Measurements from ENCODE around the gene EFNA3. TPM values are rescaled to one million over a fixed set of nuclear protein-coding genes. Genes with fewer than 3 reads are reported as not detected.

Gene EFNA3
- total RNA-seq, 1 experiment from 2014 or later: 7.5 TPM

DNA sequence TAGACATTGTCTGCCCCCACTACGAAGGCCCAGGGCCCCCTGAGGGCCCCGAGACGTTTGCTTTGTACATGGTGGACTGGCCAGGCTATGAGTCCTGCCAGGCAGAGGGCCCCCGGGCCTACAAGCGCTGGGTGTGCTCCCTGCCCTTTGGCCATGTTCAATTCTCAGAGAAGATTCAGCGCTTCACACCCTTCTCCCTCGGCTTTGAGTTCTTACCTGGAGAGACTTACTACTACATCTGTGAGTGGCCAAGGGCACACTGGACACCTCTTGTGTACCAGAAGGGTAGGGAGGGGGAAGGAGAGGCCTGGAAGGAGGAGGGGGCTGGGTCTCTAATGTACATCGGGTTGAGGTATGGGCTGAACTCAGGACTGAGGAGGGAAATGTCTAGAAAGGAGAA lies 11.9 kb upstream of the EFNA3 start:
- no peak for DNase-seq (ENCODE audit: low spot score)

DNA sequence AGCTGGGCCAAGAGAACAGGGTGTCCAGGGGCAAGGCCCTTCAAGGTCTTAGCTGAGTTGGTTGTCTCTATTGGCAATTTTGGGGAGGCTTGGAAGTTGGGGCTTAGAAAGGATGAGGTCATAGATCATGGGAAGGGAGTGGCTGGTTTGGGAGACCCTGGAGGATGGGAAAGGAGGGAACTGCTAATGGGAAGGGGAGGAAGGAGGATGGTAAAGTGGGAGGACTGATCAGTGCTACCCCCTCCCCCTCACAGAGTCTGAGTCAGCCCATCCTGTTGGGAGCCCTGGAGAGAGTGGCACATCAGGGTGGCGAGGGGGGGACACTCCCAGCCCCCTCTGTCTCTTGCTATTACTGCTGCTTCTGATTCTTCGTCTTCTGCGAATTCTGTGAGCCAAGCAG lies 10.0 kb upstream of the EFNA3 start:
- DNase-seq (ENCODE audit: low spot score): no peak

DNA sequence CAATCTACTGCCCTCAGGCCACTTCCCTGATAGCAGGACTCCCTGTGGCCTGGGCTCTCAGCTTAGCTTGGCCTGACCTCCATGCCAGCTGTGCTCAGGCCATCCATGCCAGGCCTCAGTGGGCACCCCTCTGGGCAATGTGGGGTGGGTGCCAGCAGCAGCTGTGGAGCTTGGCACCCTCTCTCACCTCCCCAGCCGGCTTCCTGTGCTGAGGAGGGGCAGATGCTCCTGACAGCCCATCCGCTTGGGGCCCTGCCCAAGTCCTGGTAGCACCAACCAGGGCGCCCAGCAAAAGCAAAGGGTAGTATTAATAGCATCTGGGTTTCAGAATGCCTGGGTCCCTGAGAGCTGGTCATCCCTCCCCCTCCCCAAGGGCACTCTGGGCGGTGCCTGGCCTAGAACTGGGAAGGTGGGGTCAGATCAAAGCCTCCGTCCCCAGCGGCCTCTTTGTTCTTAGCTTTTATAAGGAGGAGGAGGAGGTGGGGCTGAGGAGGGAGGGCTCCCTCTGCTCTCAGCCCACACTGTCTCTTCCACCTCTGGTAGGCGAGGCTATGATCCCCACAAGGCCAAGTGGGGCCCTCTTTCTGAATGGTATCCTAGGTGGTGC lies 9.0 kb upstream of the EFNA3 start:
- DNase-seq (ENCODE audit: low spot score): no peak

DNA sequence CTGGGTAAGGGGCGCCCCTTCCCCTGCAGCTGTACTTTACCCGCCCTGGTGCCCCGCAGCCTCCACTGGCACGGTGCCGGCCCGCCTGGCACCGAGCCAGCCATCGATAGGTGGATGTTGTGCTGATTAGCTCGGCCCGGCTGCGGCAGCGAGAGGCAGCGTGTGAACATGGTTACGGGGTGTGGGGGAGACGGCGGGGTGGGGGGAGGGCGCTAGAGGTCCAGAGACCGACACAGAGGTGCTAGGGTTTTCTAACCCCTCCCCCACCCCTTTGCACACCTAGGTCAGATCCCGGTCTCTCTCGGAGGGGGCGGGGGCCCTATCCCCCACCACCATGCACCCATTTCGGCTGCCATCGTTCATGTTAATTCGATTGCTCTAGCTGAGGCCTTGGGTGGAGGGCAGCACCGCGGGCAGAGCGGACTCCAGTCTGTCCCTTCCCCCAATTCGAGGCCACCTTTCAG lies 8.4 kb upstream of the EFNA3 start:
- DNase-seq (ENCODE audit: low spot score): no peak

DNA sequence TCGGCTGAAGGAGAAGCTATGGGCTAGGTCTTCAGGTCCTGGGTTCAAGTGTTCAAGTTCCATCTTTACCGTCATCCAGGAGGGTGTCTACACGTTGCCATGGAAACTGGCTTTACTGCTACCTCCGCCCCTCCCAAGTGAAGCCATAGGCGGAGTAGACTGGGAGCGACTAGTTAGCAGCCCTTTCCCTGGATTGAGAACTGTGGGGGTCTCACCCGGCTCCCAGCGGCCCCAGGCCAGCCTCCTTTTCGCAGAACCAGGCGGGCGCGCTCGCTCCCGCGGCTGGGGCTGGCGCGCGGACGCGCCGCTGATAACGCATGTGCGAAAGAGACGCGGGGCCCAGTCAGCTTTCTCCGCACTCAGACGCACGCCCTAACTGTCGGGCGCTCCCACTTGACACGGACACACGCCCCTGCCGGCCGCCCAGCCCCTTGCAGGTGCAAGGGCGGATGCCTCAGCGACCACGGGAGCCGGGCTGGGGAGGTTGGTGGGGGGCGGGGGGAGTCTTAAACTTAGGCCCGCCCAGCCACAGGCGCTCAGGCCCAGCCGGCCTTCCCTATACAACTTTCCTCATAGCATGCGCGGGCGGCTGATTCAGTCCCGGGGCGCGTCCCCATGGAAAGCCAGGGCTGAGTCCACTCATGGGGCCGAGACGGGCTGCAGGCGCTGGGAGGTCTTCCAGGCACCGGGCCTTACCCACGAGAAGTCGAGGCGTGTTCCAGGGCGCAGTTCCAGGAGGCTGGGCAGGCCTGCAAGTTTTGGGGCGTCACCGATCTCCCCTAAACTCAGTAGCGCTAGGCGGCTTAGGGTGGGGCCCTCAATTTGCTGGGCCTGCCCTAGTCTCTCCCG lies 7.7 kb upstream of the EFNA3 start:
- no peak for DNase-seq (ENCODE audit: low spot score)

DNA sequence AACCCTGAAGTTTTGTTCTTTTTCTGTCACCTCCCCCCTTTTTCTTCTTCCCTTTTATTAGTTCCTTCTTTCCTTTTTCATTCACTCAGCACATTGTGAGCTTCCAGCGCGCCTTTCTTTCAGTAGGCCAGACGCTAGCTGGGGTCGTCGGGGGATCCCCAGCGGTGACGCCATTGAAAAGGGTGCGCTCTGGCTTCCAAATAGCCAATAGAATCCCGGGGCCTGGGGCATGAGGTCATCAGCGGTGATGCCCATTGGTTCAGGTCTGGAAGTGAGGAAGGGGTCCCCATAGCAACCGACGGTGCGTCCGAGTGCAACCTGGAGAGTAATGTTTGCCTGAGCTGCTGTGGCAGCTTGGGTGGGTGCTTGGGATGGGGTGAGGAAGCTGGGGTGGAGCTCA lies 6.9 kb upstream of the EFNA3 start:
- no peak for DNase-seq (ENCODE audit: low spot score)

DNA sequence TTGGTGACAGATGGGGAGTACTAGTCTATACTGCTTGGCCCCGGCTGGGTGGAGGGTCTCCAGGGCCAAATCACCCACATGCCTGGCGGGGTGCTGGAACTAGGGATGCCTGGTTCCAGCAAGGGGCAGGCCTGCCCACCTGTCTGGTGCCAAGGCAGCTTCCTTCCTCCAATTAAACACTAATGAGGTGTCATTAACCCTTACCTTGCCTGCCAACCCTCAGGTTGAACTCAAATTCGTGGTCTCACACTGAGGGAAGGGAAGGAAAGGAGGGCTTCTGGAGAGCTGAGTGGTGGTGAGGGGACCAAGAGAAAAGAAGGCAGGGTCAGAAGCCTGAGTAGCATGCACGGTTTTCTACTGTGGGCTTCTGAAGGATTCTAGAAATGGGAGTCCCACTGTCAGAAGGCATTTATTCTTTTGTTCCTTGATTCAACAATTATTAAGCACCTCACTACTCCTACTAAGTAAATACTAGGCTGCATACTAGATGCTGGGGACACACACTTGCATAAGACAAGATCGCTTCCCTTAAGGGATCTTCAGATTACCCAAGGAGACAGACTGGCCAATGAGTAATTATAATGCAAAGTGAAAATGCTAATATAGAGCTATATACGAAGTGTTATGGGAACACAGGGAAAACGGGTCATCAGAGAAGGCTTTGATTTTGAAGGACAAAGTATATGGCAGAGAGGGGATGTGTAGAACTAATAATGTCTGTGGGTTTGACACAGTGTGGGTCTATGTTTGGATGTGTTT lies 5.9 kb upstream of the EFNA3 start:
- DNase-seq (ENCODE audit: low spot score): no peak

DNA sequence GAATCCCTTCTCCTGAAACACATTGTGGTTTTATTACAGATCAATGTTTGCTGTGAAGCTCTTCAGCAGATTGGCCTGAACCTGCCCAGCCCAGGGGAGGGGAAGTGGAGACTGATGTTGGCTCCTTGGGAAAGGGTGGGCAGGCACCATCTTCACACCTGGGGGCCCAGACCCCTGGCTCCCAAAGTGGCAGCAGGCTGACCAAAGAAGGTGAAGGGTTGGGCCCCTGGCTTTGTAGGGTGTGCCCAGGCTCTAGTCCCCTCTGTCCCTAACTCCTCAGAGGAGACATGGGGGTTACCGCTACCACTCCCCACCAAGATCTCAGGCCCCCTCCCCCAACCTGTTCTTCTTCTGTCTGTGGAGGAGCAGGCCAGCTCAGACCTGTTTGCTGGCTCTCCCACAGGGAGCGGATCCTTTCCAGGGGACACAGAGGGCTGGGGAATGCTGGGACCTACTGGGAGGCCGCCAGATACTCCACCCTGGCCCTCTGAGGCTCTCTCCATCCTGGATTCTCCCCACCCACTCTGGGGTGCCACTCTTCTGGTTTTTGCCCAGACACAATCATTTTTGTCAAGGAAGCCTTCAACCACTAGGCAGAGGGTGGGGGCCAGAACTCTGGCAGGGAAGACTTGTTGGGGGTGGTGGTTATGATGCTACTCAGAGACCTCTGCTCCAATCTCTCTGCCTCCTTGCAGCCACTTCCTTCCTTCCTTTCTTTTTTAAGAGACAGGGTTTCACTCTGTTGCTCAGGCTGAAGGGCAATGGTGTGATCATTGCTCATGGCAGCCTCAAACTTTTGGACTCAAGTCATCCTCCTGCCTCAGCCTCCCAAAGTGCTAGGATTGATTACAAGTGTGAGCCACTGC lies 5.0 kb upstream of the EFNA3 start:
- DNase-seq (ENCODE audit: low spot score): no peak

DNA sequence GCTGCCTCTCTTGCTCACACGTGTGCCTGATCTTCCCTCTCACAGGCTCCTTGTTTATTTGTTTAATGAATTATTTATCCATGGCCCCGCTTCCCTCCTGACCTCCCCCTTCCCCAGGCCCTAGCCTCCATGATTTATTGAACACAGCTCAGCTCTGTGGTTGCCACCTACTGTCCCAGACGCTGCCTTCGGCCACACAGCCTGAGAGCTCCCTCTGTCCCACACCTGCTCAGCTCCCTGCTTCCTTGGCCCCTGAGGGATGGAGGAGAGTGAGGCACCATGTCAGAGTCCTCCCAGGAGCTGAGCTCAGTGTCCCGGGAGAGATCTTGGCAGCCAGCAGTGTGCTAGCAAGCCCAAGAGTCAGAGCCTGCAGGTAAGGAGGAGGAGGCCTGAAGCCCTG lies 3.1 kb upstream of the EFNA3 start:
- no peak for DNase-seq (ENCODE audit: low spot score)

DNA sequence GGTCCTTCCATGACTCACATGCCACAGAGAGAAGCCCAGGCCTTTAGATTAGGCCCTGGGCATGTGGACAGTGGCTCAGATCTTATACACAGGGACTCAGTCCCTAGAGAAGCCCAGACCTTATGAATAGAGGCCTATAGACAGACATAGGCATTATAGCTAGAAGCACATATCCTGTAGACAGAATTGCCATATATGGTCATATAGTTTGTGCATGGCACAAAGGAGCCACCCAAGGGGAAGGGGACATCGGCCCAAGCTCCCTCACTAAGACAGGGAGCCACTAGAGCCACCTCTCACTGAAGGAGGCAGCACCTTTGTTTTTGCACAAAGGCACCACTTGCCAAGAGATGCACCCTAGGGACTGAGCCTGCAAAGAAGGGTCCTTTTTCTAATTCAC lies 2.3 kb upstream of the EFNA3 start:
- no peak for DNase-seq (ENCODE audit: low spot score)

DNA sequence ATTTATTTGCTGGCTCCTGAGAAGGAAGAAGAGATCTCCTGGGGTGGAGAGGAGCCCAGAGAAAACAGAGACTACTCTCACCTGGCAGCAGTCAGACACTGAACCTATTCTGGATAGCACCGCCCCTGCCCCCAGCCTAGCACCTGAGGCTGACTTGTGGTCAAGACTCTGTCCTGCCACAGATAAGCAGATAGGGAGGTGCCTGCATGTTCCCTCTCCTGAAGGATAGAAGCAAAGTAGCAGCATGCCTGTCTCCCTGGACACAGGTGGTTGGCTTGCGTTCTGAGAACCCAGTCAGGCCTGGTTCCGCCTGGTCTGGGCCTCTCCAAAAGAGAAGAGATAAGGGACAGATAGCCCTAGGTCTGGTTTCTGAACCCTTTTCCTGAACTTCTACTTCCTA lies 1.3 kb upstream of the EFNA3 start:
- DNase-seq (ENCODE audit: low spot score): no peak

DNA sequence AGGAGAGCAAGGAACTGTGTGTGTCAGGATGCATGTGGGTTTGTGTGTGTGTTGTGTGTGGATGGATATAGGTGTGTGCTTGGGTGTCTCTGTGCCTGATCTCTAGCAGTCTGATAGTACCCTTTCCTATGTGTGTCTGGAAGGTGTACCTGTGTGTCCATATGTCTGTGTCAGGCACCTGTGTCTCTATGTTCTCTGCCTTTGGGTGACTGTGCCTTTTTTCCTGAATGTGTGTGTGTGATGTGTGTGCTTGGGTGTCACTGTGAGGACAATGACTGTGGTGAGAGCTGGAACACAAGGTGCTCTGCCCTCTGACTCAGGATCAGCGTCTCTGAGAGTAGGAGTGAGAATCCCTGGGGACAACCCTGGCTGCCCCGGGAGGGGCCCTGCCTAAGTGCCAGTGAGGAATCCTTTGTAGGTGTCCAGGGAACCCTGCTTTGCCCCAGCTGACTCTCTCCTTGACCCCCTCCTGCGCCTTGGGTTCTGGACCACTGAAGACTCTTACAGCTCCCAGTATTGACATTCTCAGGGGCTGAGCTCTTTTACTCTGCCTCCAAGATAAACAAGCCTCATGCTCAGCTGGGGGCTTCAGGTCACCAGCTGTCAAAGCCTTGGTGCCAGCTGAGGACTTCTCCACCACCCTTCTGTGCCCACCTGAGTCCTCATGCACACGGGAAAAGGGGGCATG lies 735 bp upstream of the EFNA3 start:
- no peak for DNase-seq (ENCODE audit: low spot score)

DNA sequence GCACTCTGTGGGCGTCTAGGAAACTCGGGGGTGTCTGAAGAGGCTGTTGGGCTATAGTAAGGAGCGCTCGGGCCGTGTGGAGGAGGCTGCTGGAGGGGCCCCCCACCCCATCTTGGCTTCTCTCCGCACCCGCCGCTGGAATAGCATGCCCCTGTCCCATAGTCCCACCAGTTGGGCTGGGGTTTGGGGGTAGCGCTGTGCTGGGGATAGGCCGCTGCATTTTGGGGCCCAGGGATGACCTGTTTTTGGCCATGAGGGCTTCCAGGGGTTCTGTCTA lies 511 bp downstream of the EFNA3 start:
- DNase-seq (ENCODE audit: low spot score): no peak

DNA sequence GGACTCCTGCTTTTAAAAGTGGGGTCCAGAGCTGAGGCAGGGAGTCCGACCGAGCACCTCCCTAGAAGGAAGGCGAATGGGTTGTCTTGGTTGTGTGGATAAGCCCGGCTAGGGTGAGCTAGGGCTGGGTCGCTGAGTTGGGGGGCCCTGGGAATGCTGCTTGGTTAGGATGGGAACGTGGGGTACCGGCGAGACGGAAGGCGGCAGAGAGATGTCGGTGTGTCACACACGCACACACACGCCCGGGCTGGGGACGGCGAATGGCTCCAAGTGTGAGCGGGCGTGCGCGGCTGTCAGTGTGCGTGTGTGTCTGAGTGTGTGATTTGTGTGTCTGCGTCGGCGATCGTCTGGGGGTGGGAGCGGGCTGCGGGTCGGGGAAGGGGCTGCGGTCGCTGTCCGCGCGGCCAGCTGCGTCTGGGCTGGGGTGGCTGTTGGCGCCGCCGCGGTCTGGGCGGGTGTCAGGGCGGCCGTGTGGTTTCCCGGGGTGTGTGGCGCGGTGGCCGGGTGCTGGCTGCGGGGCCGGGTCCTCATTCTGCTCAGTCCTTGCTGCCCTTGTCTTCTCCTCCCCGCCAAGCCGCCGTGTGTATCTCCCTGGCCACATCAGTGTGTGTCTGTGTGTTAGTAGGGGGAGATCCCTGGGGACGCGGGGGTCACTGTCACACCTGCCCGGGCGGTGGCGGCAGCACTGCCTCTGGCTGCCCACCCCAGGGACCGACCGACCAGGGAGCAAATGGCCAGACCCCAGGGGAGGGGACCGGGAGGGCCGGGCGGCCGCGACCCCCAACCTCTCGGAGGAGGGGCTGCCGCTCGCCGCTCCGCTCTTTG lies 1.1 kb downstream of the EFNA3 start:
- DNase-seq (ENCODE audit: low spot score): no peak

DNA sequence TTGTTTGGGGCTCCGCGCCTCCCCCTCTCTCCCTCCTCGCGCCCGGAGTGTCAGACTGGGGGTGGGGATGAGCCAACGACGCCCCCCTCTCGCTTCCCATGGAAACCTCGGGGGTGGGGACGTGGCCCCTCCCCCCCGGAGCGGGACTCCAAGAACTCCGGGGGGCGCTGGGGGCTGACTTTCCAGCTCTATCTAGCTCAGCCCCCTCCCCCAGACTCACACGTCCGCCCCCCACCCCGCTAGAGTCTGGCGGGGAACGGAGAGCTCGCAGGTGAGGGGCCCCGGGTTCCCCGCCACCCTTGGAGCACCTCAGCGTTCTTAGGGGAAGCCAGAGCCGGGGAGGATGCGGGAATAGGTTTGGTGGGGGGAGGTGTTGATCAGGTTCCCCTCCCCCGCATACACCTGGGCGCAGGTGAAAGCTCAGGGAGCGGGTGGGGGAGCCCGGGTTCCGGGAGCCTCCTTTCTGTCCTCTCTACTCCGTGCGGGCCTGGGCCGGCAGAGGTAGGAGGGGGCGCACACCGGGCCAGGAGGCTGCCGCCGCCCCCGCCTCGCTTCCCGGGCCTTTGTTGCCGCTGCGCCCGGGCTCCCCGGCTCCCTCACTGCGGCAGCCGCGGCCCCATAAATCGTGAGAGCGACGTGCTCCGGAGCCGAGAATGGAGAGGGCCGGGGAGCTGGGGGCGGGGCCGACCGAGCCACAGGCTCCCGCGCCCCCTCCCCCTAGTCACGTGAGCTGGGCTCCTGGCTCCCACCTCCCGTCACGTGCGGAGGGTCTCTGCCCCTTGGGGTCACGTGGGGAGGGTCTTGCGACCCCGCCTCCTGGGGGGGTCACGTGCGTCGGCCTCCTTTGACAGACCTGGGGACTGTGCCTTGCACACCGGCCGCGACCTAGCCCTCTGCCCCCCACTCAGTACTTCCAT lies 1.9 kb downstream of the EFNA3 start:
- DNase-seq (ENCODE audit: low spot score): no peak

DNA sequence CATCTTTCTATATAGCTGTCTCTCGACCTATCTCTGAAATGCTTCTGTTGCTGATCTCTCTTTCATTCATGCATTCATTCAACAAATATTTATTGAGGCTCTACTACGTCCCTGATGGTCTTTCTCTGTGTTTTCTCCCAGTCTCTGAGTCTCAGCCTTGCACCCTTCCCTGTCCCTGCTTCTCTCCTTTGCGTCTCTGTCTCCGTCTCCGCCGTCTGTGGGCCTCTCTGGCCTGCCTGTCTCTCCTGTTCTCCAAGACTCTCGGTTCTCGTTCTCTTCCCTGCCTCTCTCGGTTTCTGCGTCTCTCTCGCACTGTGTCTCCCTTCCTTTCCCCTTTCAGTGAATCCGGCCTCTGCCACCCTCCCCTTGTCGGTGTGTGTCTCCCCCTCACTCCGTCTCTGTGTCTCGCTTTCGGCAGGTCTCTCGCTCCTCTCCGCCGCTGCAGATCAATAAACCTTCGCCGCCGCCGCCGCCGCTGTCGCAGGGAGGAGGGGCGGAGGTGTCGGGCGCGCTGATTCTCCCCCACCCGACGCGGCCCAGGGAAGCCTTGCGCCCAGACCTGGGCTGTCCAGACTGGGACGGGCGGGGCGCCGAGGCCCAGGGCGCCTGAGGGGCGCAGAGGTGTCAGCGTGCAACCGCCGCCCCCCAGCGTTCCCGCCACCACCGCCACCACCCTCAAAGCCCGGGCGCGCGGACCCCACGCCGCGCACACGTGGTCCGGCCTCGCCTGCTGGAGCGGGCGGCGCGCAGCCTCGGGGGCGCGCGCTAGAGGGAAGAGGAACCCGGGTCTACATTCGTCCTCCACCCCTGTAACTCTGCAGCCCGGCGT lies 3.0 kb downstream of the EFNA3 start:
- DNase-seq (ENCODE audit: low spot score): no peak

DNA sequence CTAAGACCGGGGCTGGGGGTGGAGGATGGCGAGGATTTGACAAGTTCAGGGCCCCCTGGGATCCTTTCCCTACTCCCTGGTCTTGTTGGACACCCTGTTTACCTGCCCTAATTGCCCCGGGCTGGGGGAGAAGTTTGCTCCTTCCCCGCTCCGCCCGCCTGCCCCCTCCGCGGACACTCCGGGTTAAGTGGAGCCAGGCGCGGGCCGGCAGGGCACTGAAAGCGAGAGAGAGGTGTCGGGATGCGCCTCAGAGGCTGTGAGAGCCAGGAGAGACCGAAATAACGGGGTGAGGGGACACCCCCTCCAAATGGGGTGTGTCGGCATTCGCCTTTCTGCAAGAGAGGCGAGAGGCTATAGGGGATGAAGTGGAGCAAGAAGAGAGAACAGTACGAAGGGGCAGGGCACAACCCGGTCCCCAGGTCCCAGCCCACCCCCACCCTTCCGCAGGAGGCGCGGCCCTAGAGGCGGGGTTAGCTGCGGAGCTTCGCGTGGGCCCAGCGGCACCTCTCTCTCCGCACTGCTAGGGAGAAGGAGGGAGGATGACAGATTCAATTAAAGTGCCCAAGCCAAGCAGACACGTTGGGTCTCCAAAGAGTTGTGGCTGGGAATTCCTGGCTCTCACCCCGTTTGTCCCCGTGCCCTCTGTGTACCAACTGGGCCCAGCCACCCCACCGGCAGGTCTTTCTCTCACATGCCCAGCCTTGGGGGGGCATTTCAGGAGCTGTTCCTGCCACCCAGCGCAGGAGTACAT lies 3.8 kb downstream of the EFNA3 start:
- no peak for DNase-seq (ENCODE audit: low spot score)

DNA sequence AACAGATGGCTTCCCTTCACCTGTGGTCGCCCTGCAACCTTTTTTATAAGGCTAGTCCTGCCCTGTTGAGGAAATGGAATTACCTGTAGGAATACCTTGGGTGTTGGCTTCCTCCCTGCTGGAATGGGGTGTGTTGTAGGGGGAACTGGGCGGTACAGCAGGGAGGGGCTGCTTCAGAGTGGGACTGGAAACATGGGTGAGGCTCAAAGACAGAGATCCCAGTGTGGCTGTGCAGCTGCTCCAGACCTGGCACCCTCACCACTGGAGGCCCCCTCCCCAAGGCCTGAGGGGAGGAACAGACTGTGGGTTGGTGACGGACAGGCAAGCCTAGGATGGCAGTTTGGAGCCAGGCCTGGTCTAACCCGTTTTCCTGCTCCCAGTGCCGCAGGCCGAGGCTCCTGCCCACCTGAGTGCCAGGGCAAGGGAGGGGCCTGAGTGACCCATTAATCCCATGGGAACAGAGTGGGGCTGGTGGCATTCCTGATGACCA lies 4.5 kb downstream of the EFNA3 start:
- no peak for DNase-seq (ENCODE audit: low spot score)
